Nephron (organoid): ENCODE data around the gene SNAPC2.

Source experiments
- H3K27ac Mint-ChIP-seq, 3 experiments: 2 replicates each; pipeline ENCODE4 v1.8.0; 2020; ENCODE audit warnings: mixed read lengths in 3 of 3, mild to moderate bottlenecking in 2 of 3, moderate library complexity in 1 of 3
- H3K27me3 Mint-ChIP-seq: 2 replicates; pipeline ENCODE4 v1.8.0; 2021; ENCODE audit warnings: low read depth, mild to moderate bottlenecking, moderate library complexity, mixed read lengths
- H3K36me3 Mint-ChIP-seq: 2 replicates; pipeline ENCODE4 v1.8.0; 2020; ENCODE audit warnings: low read depth, mixed read lengths
- H3K4me1 Mint-ChIP-seq: 2 replicates; pipeline ENCODE4 v1.8.0; 2020; ENCODE audit warnings: mixed read lengths
- H3K4me3 Mint-ChIP-seq, 3 experiments: 2 replicates each; pipeline ENCODE4 v1.8.0; 2020; ENCODE audit warnings: mild to moderate bottlenecking in 3 of 3, mixed read lengths in 3 of 3, moderate library complexity in 2 of 3
- H3K9me3 Mint-ChIP-seq: 2 replicates; pipeline ENCODE4 v1.8.0; 2020; ENCODE audit warnings: mixed read lengths
- CTCF ChIP-seq, 3 experiments: fragments of 200-600 bp; sonication (generic); IDR thresholded peaks; one replicate each; pipeline ENCODE4 v1.5.0; 2021; ENCODE audit warnings: antibody characterized with exemption in 3 of 3; ENCODE audit not compliant: unreplicated experiment in 3 of 3

SNAPC2 gene

GRCh38 chr19:7902796-7903243 is 17.3 kb upstream of the SNAPC2 start:
- Mint-ChIP-seq H3K9me3 (no peaks in the 10 kb centered on the region), H3K27ac (peak overlapping the region; percentile 75 to 95 (median 95)), H3K4me3 (peak overlapping the region; percentile 84 to 94 (median 87)), H3K4me1 (peaks cover 21% of the 10 kb centered on the region), H3K27me3 (no peaks in the 10 kb centered on the region), H3K36me3 (no peaks in the 10 kb centered on the region)
- TF ChIP-seq CTCF (IDR thresholded peaks at IDR 0.05; ENCODE audit: unreplicated experiment in 3 of 3) = no peak

- peak within 1 kb of the TSS; percentile 75 to 95 (median 95) for H3K27ac Mint-ChIP-seq
- H3K27me3 Mint-ChIP-seq = no peaks in the 10 kb centered on the region
- no peaks in the 10 kb centered on the region for H3K9me3 Mint-ChIP-seq
- peaks cover 21% of the 10 kb centered on the region for H3K4me1 Mint-ChIP-seq
- H3K36me3 Mint-ChIP-seq = no peaks in the 10 kb centered on the region
- peak; percentile 49 to 58 (median 51) for TF ChIP-seq CTCF (IDR thresholded peaks at IDR 0.05; ENCODE audit: unreplicated experiment in 3 of 3)
- H3K4me3 Mint-ChIP-seq = peak within 1 kb of the TSS; percentile 89 to 97 (median 95)
Observed at GRCh38 chr19:7903244-7904073, 16.7 kb upstream of the SNAPC2 start, which contains the start of gene MAP2K7. MAP2K7 (plus strand) TSS chr19:7903877; CDS start chr19:7903945, 68 bp downstream.

GRCh38 chr19:7904074-7905020 is 15.8 kb upstream of the SNAPC2 start:
- H3K4me3 Mint-ChIP-seq = peak overlapping the region; percentile 89 to 97 (median 95)
- H3K36me3 Mint-ChIP-seq = no peaks in the 10 kb centered on the region
- H3K9me3 Mint-ChIP-seq = no peaks in the 10 kb centered on the region
- H3K4me1 Mint-ChIP-seq = peaks cover 21% of the 10 kb centered on the region
- no peaks in the 10 kb centered on the region for H3K27me3 Mint-ChIP-seq
- peak overlapping the region; percentile 56 to 85 (median 84) for H3K27ac Mint-ChIP-seq
- no peak for TF ChIP-seq CTCF (IDR thresholded peaks at IDR 0.05; ENCODE audit: unreplicated experiment in 3 of 3)

GRCh38 chr19:7905268-7905667 is 14.9 kb upstream of the SNAPC2 start:
- Mint-ChIP-seq H3K27me3 (no peaks in the 10 kb centered on the region), H3K27ac (peak overlapping the region; percentile 56 to 85 (median 84)), H3K9me3 (no peaks in the 10 kb centered on the region), H3K4me3 (peak overlapping the region; percentile 89 to 97 (median 95)), H3K4me1 (peaks cover 21% of the 10 kb centered on the region), H3K36me3 (no peaks in the 10 kb centered on the region)
- no peak for TF ChIP-seq CTCF (IDR thresholded peaks at IDR 0.05; ENCODE audit: unreplicated experiment in 3 of 3)

- Mint-ChIP-seq H3K4me1 (peaks cover 21% of the 10 kb centered on the region), H3K4me3 (peak overlapping the region; percentile 84 to 89 (median 86)), H3K27ac (peak overlapping the region in 2 of 3 experiments; percentile 71 to 79), H3K36me3 (no peaks in the 10 kb centered on the region), H3K9me3 (no peaks in the 10 kb centered on the region), H3K27me3 (no peaks in the 10 kb centered on the region)
- no peak for TF ChIP-seq CTCF (IDR thresholded peaks at IDR 0.05; ENCODE audit: unreplicated experiment in 3 of 3)
Observed at GRCh38 chr19:7905859-7906258, 14.3 kb upstream of the SNAPC2 start.
